Ecto neural progenitor cell (in vitro differentiated cells): ENCODE measurements around the gene SLA2.
"Not testable (repeated sequence)": the region's sequence is repeated elsewhere in the genome, so short reads cannot be mapped to it uniquely, and the experiment has no call there.

Experiments used
- DNase-seq: peaks from one replicate; pipeline ENCODE4 v3.0.0-alpha.2; 2018; ENCODE audit warnings: low spot score

SLA2 gene

GRCh38 chr20:36645353-36645752 is 643 bp downstream of the SLA2 start:
- DNase-seq: no peak

DNA sequence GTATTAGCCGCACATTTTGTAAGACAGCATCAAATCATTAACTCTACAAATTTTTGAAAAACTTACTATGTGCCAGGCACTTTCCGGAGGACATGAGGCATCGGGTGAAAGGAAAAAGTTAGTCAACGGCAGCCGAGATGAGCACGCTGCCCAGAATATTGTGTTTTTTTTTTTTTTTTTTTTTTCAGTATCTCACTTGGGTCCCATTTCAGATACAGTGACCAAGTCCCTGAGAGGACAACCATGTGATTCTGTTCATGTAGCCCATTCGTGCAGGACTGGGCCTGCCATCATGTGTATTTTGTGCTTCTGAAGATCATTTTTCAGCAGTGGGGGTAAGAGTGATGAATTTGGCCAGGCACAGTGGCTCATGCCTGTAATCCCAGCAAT is 1.3 kb downstream of the SLA2 start:
- DNase-seq: no peak

GRCh38 chr20:36644032-36644705 is 1.8 kb downstream of the SLA2 start:
- no peak for DNase-seq

GRCh38 chr20:36642136-36642535 is 3.9 kb downstream of the SLA2 start:
- no peak for DNase-seq

DNA sequence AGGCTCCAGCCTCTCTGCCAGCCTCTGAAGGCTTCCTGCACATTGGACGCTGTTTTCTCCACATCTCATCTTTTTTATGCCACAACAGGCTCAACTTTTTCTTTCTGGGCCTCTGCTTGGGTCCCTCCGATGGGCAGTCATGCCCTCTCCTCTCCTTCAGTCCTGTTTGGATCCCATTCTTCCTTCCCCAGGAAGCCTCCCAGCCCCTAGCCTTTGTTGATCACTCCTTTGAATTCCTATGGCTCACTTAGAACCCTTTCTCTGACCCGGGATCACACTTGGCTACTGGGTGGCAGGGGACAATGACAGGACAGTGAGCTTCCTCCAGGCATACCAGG is 4.5 kb downstream of the SLA2 start:
- no peak for DNase-seq

DNA sequence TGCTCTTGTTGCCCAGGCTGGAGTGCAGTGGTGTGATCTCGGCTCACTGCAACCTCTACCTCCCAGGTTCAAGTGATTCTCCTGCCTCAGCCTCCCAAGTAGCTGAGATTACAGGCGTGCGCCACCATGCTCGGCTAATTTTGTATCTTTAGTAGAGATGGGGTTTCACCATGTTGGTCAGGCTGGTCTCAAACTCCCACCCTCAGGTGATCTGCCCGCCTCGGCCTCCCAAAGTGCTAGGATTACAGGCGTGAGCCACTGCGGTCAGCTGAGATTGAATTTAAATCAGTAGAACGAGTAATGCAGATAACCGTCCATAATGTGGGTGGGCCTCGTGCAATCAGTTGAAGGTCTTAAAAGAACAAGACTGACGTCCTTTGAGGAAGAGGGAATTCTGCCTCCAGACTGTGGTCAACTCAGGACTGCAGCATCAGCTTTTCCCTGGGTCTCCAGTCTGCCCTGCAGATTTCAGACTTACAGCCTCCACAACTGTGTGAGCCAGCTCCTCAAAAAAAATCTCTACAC is 7.1 kb downstream of the SLA2 start:
- DNase-seq: not testable (repeated sequence)

DNA sequence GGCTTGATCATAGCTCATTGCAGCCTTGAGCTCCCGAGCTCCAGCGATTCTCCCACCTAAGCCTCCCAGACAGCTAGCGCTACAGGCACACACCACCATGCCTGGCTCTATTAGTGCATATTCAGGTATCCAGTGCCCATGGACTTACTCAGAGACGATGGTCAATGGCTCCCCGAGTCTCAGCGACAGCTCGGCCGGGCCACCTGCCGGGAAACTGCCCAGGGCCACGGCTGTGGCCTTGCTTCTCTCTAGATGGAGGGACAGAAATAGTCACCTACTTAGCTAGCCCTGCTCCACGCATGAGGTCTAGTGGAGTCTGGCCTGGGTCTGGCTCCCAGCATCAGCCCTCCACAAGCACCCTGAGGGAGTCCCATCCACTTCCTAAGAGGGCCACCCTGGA is 11.7 kb downstream of the SLA2 start:
- DNase-seq: no peak

GRCh38 chr20:36633285-36633772 is 12.7 kb downstream of the SLA2 start:
- no peak for DNase-seq

DNA sequence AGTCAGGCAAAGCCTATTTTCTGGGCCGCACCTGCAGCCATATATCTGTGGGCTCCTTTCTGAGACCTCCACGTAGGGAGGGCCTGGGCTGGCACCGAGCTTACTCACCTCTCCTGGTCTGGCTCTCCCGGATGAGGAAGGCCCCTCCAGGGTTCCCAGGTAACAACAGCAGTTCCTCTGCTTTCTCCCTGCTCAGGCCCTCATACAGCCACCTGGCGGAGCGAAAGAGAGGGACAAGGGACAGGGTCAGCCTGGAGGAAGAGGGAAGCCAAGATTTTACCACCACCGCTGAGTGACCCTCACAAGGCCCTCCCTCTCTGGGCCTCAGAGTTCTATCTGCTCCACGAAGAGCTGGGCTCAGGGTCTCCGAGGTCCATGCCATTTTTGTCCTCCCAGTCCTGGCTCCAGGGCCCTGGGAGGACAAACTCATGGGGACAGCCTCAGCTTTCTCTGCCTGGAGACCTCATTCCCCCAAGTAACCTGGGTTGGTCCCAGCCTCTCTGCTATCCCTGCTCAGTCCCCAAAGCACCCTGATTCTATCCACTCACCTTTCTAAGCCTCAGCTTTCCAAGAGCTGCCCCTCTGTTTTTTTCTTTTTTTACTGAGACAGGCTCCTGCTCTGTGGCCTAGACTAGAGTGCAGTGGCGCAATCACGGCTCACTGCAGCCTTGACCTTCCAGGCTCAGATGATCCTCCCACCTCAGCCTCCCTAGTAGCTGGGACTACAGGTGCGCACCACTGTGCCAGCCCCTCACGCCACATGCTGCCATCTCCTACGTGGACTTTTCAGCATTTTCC is 13.3 kb downstream of the SLA2 start:
- DNase-seq: peak; percentile 59

- no peak for DNase-seq
These were observed 13.9 kb downstream of the SLA2 start for GRCh38 chr20:36632147-36632486.

DNA sequence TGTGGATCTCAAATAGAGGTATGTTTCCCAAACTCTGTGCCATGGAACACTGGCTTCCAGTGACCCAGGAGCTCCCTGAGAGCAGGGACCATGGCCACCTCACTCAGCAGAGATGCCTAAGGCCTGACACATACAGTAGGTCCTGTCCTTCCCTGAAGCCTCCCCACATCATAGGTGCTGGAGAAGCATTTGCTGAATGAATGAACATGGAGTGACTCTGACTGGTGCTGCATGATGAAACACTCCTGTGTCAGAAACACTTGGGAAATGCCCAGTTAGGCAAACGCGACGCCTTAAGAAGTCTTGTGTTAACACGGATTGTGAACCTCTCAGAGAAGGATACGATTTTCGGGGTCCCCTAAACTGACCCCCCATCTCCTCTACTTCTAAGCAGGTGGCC is 14.3 kb downstream of the SLA2 start:
- no peak for DNase-seq

DNA sequence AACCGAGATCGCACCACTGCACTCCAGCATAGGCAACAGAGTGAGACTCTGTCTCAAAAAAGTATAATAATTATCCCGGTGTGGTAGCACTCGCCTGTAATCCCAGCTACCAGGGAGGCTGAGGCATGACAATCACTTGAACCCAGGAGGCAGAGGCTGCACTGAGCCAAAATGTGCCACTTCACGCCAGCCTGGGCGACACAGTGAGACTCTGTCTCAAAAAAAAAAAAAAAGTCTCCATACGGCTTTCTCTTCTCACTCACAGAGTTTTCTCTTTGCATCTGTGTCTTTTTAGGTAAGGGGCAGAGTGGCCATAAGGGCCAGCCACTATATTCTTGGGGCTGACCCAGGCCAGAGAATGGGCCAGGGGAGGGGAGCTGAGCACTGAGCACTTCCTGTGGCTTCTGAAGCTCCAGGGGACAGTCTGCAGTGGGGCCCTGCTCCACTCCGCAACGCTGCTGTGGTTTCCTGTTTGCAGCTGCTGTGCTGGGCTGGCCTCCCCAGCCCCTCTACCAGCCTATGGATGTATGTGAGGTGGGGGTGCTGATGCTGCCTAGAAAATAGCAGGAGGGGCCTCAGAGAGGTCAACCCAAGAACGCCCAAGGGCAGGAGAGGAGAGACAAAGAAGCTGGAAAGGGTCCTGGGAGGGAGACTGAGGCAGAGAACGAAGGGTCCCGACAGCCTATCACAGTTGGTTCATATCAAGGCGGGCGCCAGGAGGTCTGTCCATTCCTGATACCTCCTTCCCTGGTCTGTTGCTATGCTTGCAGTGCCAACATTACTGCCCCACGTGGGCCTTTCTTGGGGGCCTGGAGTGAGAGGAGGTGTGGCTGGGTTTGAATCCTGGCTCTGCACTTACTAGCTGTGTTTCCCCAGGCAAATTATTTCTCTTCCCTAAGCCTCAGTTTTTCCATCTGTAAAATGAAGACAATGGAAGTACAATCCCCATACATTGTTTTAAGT is 16.0 kb downstream of the SLA2 start:
- DNase-seq: no peak

DNA sequence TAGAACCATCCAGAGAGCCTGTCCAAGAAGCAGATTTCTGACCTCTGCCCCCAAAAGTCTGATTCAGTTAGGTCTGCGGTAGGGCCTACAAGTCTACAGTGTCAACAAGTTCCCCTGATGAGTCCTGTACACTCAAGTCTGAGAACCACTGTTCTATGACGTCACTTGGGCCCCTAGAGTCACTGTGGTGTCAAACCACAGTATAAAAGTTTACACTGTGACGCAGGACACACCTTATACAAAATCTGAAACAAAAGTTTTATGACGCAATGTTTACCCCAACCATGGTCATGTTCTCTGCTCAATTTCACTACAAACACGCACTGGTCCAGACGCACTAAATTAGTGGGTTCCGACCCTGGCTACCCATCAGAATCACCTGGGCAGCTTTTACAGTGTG is 17.9 kb downstream of the SLA2 start:
- no peak for DNase-seq

- DNase-seq: no peak
These were observed 21.1 kb downstream of the SLA2 start for GRCh38 chr20:36624944-36625324.

GRCh38 chr20:36624068-36624943 is 21.7 kb downstream of the SLA2 start:
- no peak for DNase-seq

DNA sequence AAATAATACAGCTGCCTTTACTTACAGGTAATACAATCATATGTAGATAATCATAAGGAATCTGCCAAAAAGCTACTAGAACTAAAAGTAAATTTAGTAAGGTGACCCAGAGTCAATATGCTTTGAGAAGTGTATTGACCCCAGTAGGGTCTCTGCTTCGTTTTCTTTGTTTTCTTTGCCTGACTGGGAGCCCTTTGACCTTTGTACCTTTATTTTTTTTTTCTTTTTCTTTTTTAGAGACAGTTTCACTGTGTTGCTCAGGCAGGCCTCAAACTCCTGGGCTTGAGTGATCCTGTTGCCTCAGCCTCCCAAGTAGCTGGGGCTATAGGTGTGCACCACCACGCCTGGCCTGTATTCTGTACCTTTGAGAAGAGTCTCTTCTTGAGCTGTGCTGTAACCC is 22.6 kb downstream of the SLA2 start:
- DNase-seq: no peak

DNA sequence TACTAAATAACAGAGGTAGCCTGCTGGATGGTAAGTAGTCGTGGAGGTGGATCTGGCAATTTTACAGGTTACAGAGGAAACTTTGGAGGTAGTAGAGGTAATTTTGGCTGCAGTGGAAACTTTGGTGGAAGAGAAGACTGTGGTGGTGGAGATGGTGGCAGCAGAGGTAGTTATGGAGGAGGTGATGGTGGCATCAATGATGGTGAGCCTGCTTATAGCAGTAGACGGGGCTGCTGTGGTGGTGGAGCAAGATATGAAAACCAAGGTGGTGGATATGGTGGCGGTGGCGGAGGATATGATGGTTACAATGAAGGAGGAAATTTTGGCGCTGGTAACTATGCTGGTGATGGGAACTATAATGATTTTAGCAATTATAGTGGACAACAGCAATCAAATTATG is 25.1 kb downstream of the SLA2 start:
- DNase-seq: no peak

- DNase-seq: no peak
These were observed 31.0 kb downstream of the SLA2 start for GRCh38 chr20:36614781-36615557.

DNA sequence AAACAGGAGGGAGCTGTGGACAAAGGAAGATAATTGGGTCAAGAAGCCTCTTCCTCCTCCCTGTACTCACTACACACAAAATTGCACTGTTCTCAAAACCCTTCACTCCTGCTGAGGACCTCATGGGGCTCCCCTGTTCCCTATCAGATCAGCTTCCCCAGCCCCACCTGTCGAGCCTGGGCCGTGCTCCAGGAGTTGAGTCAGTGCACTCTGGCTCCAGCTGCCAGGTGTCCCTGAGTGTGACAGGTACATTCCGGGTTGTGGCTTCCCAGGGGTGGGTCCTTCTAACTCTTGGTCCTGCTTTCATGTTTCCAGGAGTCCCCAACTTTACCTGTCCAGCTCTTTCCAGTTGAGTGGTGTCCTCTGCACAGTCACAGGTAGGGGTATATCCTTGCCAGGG is 32.0 kb downstream of the SLA2 start:
- no peak for DNase-seq

DNA sequence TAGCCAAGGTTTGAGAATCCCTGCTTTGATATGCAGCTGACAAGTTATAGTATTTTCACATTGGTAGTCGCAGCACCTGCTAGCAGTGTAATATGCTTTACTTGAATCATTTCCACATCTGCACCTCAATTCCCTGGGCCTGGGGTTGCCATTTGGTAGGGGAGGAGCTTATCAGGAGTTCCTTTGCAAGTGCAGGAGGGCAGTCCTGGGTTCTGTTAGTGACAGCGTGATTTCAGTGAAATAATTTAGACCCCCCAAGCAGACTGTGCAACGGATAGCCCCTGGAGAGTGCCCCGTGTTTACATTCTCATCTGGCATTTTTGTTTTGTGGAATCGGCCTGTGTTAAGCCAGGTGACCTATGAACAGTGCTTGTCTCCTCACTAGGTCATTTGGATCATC is 34.4 kb downstream of the SLA2 start:
- DNase-seq: no peak

DNA sequence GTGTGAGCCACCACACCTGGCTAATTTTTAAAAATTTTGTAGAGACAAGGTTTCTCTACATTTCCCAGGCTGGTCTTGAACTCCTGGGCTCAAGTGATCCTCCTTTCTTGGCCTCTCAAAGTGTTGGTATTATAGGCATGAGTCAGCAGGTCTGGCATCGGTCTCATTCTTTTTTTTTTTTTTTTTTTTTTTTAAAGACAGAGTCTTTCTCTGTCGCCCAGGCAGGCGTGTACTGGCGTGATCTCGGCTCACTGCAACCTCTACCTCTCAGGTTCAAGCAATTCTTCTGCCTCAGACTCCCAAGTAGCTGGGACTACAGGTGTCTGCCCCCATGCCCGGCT is 37.6 kb downstream of the SLA2 start:
- DNase-seq: not testable (repeated sequence)
